SK-N-SH (cell line): ENCODE measurements around the gene SCARB1. TPM values are rescaled to one million over a fixed set of nuclear protein-coding genes. Genes with fewer than 3 reads are reported as not detected.

Source experiments
- CTCF ChIA-PET: fragments of 300-600, 350-600 bp; formaldehyde crosslinking; extraction: SDS; loops from one replicate; lab custom pipeline; 2021; lab: Yijun Ruan, JAX
- POLR2A ChIA-PET: fragments of 350-600 bp; sonication (Branson Sonifier 250); formaldehyde crosslinking; extraction: SDS; loops from one replicate; lab custom pipeline; 2020; ENCODE audit warnings: antibody characterized with exemption, inconsistent platforms; lab: Yijun Ruan, JAX
- DNase-seq: peaks from one replicate; pipeline ENCODE4 v3.0.0; 2012
- H2AFZ ChIP-seq: fragments of 200-600 bp; sonication (generic); 2 replicates; pipeline ENCODE4 v1.8.1; 2016; ENCODE audit warnings: antibody characterized with exemption, mild to moderate bottlenecking, low read depth
- H3F3A ChIP-seq: fragments of 200-600 bp; sonication (generic); replicated peaks from 2 replicates; pipeline ENCODE3; 2016; ENCODE audit warnings: antibody characterized with exemption, mild to moderate bottlenecking; ENCODE audit not compliant: insufficient read depth
- H3K27ac ChIP-seq, 2 experiments: fragments of 200-500 bp in 1 of 2; fragments of 200-600 bp in 1 of 2; sonication (Bioruptor generic) in 1 of 2; sonication (generic), shearing (Covaris generic) in 1 of 2; 2 replicates each; pipeline versions ENCODE4 v1.5.1 to v1.6.1; 2014 to 2016; ENCODE audit warnings: low read depth in 2 of 2, inconsistent platforms in 1 of 2, low read length in 1 of 2, mild to moderate bottlenecking in 1 of 2, mixed read lengths in 1 of 2
- H3K27me3 ChIP-seq: fragments of 200-600 bp; sonication (generic), shearing (Covaris generic); 2 replicates; pipeline ENCODE4 v1.6.1; 2016; ENCODE audit warnings: mixed run types; ENCODE audit not compliant: insufficient read depth
- H3K36me3 ChIP-seq, 2 experiments: fragments of 200-500 bp in 1 of 2; fragments of 200-600 bp in 1 of 2; sonication (Bioruptor generic) in 1 of 2; sonication (generic) in 1 of 2; replicated peaks in 1 of 2; 2 replicates each; pipeline versions ENCODE3 to v1.5.1; 2014 to 2016; ENCODE audit warnings: low read length in 1 of 2, mild to moderate bottlenecking in 1 of 2; ENCODE audit not compliant: insufficient read depth in 2 of 2, control insufficient read depth in 1 of 2
- H3K4me1 ChIP-seq, 2 experiments: fragments of 200-500 bp in 1 of 2; fragments of 200-600 bp in 1 of 2; sonication (Bioruptor generic) in 1 of 2; sonication (generic), shearing (Covaris generic) in 1 of 2; 2 replicates each; pipeline versions ENCODE4 v1.5.1 to v1.6.1; 2014 to 2016; ENCODE audit warnings: low read depth in 1 of 2, low read length in 1 of 2, mixed run types in 1 of 2; ENCODE audit not compliant: insufficient read depth in 2 of 2, control insufficient read depth in 1 of 2
- H3K4me2 ChIP-seq: fragments of 200-600 bp; sonication (generic), shearing (Covaris generic); 2 replicates; pipeline ENCODE4 v1.6.1; 2017; ENCODE audit warnings: mixed run types
- H3K4me3 ChIP-seq, 2 experiments: fragments of 200-500 bp in 1 of 2; fragments of 200-600 bp in 1 of 2; sonication (Bioruptor generic) in 1 of 2; sonication (generic), shearing (Covaris generic) in 1 of 2; 2 replicates each; pipeline versions ENCODE4 v1.5.1 to v1.8.1; 2014 to 2016; ENCODE audit warnings: low read depth in 2 of 2, inconsistent platforms in 1 of 2, low read length in 1 of 2, mild to moderate bottlenecking in 1 of 2, mixed read lengths in 1 of 2, moderate library complexity in 1 of 2
- H3K79me2 ChIP-seq: fragments of 200-600 bp; sonication (generic); 2 replicates; pipeline ENCODE4 v1.8.1; 2017; ENCODE audit warnings: mild to moderate bottlenecking; ENCODE audit not compliant: insufficient read depth
- H3K9ac ChIP-seq: fragments of 200-600 bp; sonication (generic); 2 replicates; pipeline ENCODE4 v1.6.1; 2017; ENCODE audit warnings: mixed run types
- H3K9me2 ChIP-seq: fragments of 200-600 bp; sonication (generic); 2 replicates; pipeline ENCODE4 v1.6.1; 2017; ENCODE audit warnings: mixed run types
- H3K9me3 ChIP-seq: fragments of 200-600 bp; sonication (generic); 2 replicates; pipeline ENCODE4 v1.6.1; 2017; ENCODE audit warnings: mixed run types, mild to moderate bottlenecking, moderate library complexity
- H4K20me1 ChIP-seq: fragments of 200-600 bp; sonication (generic); 2 replicates; pipeline ENCODE4 v1.6.1; 2017; ENCODE audit warnings: mild to moderate bottlenecking, mixed run types; ENCODE audit not compliant: insufficient read depth
- CHD2 ChIP-seq: fragments of 150-350 bp; IDR thresholded peaks from 2 replicates; pipeline ENCODE4 v1.6.1; 2018; ENCODE audit warnings: low read length; ENCODE audit not compliant: partially characterized antibody
- CTCF ChIP-seq: fragments of 200-600 bp; sonication (generic); IDR thresholded peaks from 2 replicates; pipeline ENCODE4 v1.6.1; 2017; ENCODE audit warnings: antibody characterized with exemption, mild to moderate bottlenecking, moderate library complexity
- ELF1 ChIP-seq: IDR thresholded peaks from 2 replicates; pipeline ENCODE4 v1.4.0; 2012
- FOXM1 ChIP-seq: IDR thresholded peaks from 2 replicates; pipeline ENCODE4 v1.4.0; 2012; ENCODE audit warnings: low read depth, mild to moderate bottlenecking
- JUND ChIP-seq: IDR thresholded peaks from 2 replicates; pipeline ENCODE4 v1.4.0; 2012
- MXI1 ChIP-seq: IDR thresholded peaks from 2 replicates; pipeline ENCODE4 v1.6.1; 2012; ENCODE audit warnings: mild to moderate bottlenecking, low read depth, low read length, improper control_type of control experiment
- POLR2AphosphoS5 ChIP-seq: IDR thresholded peaks from 2 replicates; pipeline ENCODE4 v1.6.1; 2012; ENCODE audit warnings: low read depth, low read length
- RCOR1 ChIP-seq: fragments of 150-350 bp; IDR thresholded peaks from 2 replicates; pipeline ENCODE4 v1.6.1; 2017; ENCODE audit warnings: antibody characterized with exemption, low read length
- RXRA ChIP-seq: IDR thresholded peaks from 2 replicates; pipeline ENCODE4 v1.4.0; 2012; ENCODE audit warnings: low read depth, mild to moderate bottlenecking, borderline replicate concordance
- SIN3A ChIP-seq: IDR thresholded peaks from 2 replicates; pipeline ENCODE4 v1.6.1; 2012; ENCODE audit warnings: low read depth, mild to moderate bottlenecking, low read length, moderate library complexity, borderline replicate concordance
- SMC3 ChIP-seq: IDR thresholded peaks from 2 replicates; pipeline ENCODE4 v1.6.1; 2012; ENCODE audit warnings: low read depth, low read length, improper control_type of control experiment
- TCF12 ChIP-seq: IDR thresholded peaks from 2 replicates; pipeline ENCODE4 v1.4.0; 2012
- TEAD4 ChIP-seq: IDR thresholded peaks from 2 replicates; pipeline ENCODE4 v1.4.0; 2012; ENCODE audit warnings: mild to moderate bottlenecking, borderline replicate concordance; ENCODE audit not compliant: insufficient read depth
- USF1 ChIP-seq: IDR thresholded peaks from 2 replicates; pipeline ENCODE4 v1.4.0; 2012; ENCODE audit warnings: low read depth, borderline replicate concordance
- WGBS: methylation state at CpG from one replicate; pipeline ENCODE4 v1.1.6; 2017; ENCODE audit warnings: low lambda C conversion rate; 5-methylcytosine and 5-hydroxymethylcytosine counted together
- polyA plus RNA-seq, 3 experiments: library from polyadenylated mRNA; depleted of rRNA; stranded (reverse); fragments of >200 nt; gene quantifications; 2 replicates each; pipeline ENCODE4 v1.2.3, GENCODE V29; 2012
- TF ChIP-seq, protein P1 (sequence below): IDR thresholded peaks from 2 replicates; pipeline ENCODE4; 2012
- TF ChIP-seq, protein P2 (sequence below): fragments of 150-350 bp; IDR thresholded peaks from 2 replicates; pipeline ENCODE4 v1.6.1; 2017; ENCODE audit warnings: antibody characterized with exemption, low read length, low read depth, borderline replicate concordance
- TF ChIP-seq, protein P3 (sequence below): IDR thresholded peaks from 2 replicates; pipeline ENCODE4 v1.4.0; 2012; ENCODE audit warnings: low read depth
- TF ChIP-seq, protein P4 (sequence below): IDR thresholded peaks from 2 replicates; pipeline ENCODE4 v1.4.0; 2012; ENCODE audit warnings: low read depth, borderline replicate concordance

The SCARB1 gene
- polyA plus RNA-seq, 1 of the 3 experiments (the other 2 are of a cell fraction) = 33.0 TPM

GRCh38 chr12:124853781-124854636 is 9.7 kb downstream of the SCARB1 start:
- Histone ChIP-seq H3K9me3 (no peaks in the 10 kb centered on the region), H3K9ac (no peak overlapping the region), H4K20me1 (no peaks in the 10 kb centered on the region), H3K36me3 (no peaks in the 10 kb centered on the region), H3K27me3 (no peaks in the 10 kb centered on the region), H3K79me2 (no peaks in the 10 kb centered on the region), H3F3A (no peaks in the 10 kb centered on the region), H3K4me1 (peaks cover 0 to 11% of the 10 kb centered on the region in 2 experiments; a peak in 1 of 4 replicates), H3K4me3 (no peak overlapping the region), H3K9me2 (no peaks in the 10 kb centered on the region), H3K27ac (no peak overlapping the region), H3K4me2 (no peak overlapping the region), H2AFZ (no peak overlapping the region)
- POLR2A ChIA-PET = no interaction called here
- DNase-seq = no peak
- TF ChIP-seq, protein P1, sequence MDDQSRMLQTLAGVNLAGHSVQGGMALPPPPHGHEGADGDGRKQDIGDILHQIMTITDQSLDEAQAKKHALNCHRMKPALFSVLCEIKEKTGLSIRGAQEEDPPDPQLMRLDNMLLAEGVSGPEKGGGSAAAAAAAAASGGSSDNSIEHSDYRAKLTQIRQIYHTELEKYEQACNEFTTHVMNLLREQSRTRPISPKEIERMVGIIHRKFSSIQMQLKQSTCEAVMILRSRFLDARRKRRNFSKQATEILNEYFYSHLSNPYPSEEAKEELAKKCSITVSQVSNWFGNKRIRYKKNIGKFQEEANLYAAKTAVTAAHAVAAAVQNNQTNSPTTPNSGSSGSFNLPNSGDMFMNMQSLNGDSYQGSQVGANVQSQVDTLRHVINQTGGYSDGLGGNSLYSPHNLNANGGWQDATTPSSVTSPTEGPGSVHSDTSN = no peak
- TF ChIP-seq RCOR1 (no peak), POLR2AphosphoS5 (no peak), TEAD4 (no peak), CTCF (no peak), SIN3A (no peak), RXRA (no peak), USF1 (no peak)
- 89% methylated on average over 21 of the region's 24 CpGs for WGBS
- CTCF ChIA-PET = interaction anchor here (0.9 kb wide), 1 partner anchor 53 kb away, joined by 4 read pairs; no protein-coding TSS in a partner anchor

GRCh38 chr12:124852911-124853427 is 10.7 kb downstream of the SCARB1 start:
- no peaks in the 10 kb centered on the region for H3K27me3 ChIP-seq
- ChIA-PET CTCF (interaction anchor here (0.8 kb wide), 1 partner anchor 10 kb away, joined by 3 read pairs; no protein-coding TSS in a partner anchor), POLR2A (no interaction called here)
- H3K4me2 ChIP-seq = no peak overlapping the region
- no peaks in the 10 kb centered on the region for H3F3A ChIP-seq
- no peaks in the 10 kb centered on the region for H3K9me3 ChIP-seq
- no peaks in the 10 kb centered on the region for H3K36me3 ChIP-seq
- H2AFZ ChIP-seq = no peak overlapping the region
- H3K4me3 ChIP-seq = no peak overlapping the region
- H3K27ac ChIP-seq = no peak overlapping the region
- 92% methylated on average over 11 of the region's 11 CpGs for WGBS
- no peaks in the 10 kb centered on the region for H4K20me1 ChIP-seq
- no peak overlapping the region for H3K9ac ChIP-seq
- no peaks in the 10 kb centered on the region for H3K9me2 ChIP-seq
- H3K79me2 ChIP-seq = no peaks in the 10 kb centered on the region
- no peak for DNase-seq
- peaks cover 0 to 17% of the 10 kb centered on the region in 2 experiments; a peak in 1 of 4 replicates for H3K4me1 ChIP-seq
- no peak for TF ChIP-seq POLR2AphosphoS5
- TF ChIP-seq JUND = no peak
- no peak for TF ChIP-seq FOXM1
- TF ChIP-seq TCF12 = no peak
- TF ChIP-seq, protein P2, sequence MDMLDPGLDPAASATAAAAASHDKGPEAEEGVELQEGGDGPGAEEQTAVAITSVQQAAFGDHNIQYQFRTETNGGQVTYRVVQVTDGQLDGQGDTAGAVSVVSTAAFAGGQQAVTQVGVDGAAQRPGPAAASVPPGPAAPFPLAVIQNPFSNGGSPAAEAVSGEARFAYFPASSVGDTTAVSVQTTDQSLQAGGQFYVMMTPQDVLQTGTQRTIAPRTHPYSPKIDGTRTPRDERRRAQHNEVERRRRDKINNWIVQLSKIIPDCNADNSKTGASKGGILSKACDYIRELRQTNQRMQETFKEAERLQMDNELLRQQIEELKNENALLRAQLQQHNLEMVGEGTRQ = no peak
- TF ChIP-seq, protein P3, sequence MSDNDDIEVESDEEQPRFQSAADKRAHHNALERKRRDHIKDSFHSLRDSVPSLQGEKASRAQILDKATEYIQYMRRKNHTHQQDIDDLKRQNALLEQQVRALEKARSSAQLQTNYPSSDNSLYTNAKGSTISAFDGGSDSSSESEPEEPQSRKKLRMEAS = no peak
- TF ChIP-seq TEAD4 = no peak
- TF ChIP-seq MXI1 = no peak
- no peak for TF ChIP-seq SMC3
- TF ChIP-seq CHD2 = no peak
- TF ChIP-seq, protein P1 = no peak
- TF ChIP-seq, protein P4, sequence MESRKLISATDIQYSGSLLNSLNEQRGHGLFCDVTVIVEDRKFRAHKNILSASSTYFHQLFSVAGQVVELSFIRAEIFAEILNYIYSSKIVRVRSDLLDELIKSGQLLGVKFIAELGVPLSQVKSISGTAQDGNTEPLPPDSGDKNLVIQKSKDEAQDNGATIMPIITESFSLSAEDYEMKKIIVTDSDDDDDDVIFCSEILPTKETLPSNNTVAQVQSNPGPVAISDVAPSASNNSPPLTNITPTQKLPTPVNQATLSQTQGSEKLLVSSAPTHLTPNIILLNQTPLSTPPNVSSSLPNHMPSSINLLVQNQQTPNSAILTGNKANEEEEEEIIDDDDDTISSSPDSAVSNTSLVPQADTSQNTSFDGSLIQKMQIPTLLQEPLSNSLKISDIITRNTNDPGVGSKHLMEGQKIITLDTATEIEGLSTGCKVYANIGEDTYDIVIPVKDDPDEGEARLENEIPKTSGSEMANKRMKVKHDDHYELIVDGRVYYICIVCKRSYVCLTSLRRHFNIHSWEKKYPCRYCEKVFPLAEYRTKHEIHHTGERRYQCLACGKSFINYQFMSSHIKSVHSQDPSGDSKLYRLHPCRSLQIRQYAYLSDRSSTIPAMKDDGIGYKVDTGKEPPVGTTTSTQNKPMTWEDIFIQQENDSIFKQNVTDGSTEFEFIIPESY = no peak
- TF ChIP-seq ELF1 = no peak
